Mesenteric fat pad (tissue), 1 donor: ENCODE results near the gene RETREG1. TPM values are rescaled to one million over a fixed set of nuclear protein-coding genes. Genes with fewer than 3 reads are reported as not detected.
"Not testable (repeated sequence)": the region's sequence is repeated elsewhere in the genome, so short reads cannot be mapped to it uniquely, and the experiment has no call there.

ENCODE experiments used
- DNase-seq: peaks from one replicate; pipeline ENCODE4 v3.0.0-alpha.2; 2020; ENCODE audit warnings: low spot score
- total RNA-seq: library from RNA; stranded (reverse); fragmentation: NEBNext Ultra II Directional; extraction: Animal tissue kit (Norgen Biotek cat#: 25700); gene quantifications from one replicate; pipeline ENCODE4 v1.2.1, GENCODE V29; 2021
- donor health status: DM: yes; HTN: yes; CAD: no.

The RETREG1 gene
- total RNA-seq, 1 donor from 2014 or later = 63.4 TPM

- DNase-seq = no peak
Measured at GRCh38 chr5:16557477-16557876, 59.3 kb downstream of the RETREG1 start.

- no peak for DNase-seq
Measured at GRCh38 chr5:16554110-16554509, 62.7 kb downstream of the RETREG1 start.

- no peak for DNase-seq
Measured at GRCh38 chr5:16552666-16553343, 64.0 kb downstream of the RETREG1 start.

- no peak for DNase-seq
Measured at GRCh38 chr5:16551628-16552027, 65.2 kb downstream of the RETREG1 start.

GRCh38 chr5:16550316-16550952 lies 66.4 kb downstream of the RETREG1 start:
- DNase-seq = no peak

GRCh38 chr5:16549491-16550206 lies 67.1 kb downstream of the RETREG1 start:
- no peak for DNase-seq

GRCh38 chr5:16548812-16549211 lies 68.0 kb downstream of the RETREG1 start:
- no peak for DNase-seq

- DNase-seq = no peak
Measured at GRCh38 chr5:16548115-16548514, 68.7 kb downstream of the RETREG1 start.

- DNase-seq = no peak
Measured at GRCh38 chr5:16547200-16547842, 69.5 kb downstream of the RETREG1 start.

GRCh38 chr5:16546732-16547131 lies 70.1 kb downstream of the RETREG1 start:
- no peak for DNase-seq

GRCh38 chr5:16544607-16545374 lies 72.0 kb downstream of the RETREG1 start:
- no peak for DNase-seq

GRCh38 chr5:16543206-16543605 lies 73.6 kb downstream of the RETREG1 start:
- DNase-seq = not testable (repeated sequence)

- DNase-seq = no peak
Measured at GRCh38 chr5:16542236-16542635, 74.6 kb downstream of the RETREG1 start.

GRCh38 chr5:16541592-16541991 lies 75.2 kb downstream of the RETREG1 start:
- DNase-seq = not testable (repeated sequence)

GRCh38 chr5:16540421-16540820 lies 76.4 kb downstream of the RETREG1 start:
- DNase-seq = no peak

GRCh38 chr5:16539169-16539666 lies 77.6 kb downstream of the RETREG1 start:
- DNase-seq = no peak

GRCh38 chr5:16538006-16538405 lies 78.8 kb downstream of the RETREG1 start:
- no peak for DNase-seq

- no peak for DNase-seq
Measured at GRCh38 chr5:16536818-16537217, 80.0 kb downstream of the RETREG1 start.

- DNase-seq = no peak
Measured at GRCh38 chr5:16536246-16536645, 80.6 kb downstream of the RETREG1 start.

GRCh38 chr5:16534280-16534679 lies 82.5 kb downstream of the RETREG1 start:
- DNase-seq = no peak
